LNCAP (cell line): ENCODE data around the gene GLCE.

Source experiments
- TF ChIP-seq, protein P1 (sequence below): fragments of 450-650 bp; IDR thresholded peaks from 2 replicates; pipeline ENCODE4 v1.5.1; 2017; ENCODE audit warnings: mild to moderate bottlenecking

Gene GLCE

DNA sequence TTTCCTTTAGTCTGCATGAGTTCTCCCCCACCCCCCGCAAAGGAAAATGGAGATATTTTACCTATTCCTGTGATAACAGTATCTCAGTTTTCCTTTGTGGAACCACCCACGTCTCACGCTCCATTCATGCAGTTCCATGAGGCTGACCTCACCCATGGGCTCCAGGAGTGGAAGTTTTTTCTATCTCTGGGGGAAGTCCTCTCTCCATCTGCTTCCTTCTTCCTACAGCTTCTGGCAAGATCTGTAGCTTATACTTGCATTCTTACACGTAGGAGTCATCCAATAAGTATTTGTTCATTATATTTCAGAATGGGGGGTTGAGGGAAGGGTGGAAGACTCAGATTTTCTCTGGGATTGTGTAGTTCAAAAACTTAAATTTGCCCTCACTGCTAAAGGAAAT, 5.8 kb upstream of the GLCE start:
- TF ChIP-seq, protein P1, sequence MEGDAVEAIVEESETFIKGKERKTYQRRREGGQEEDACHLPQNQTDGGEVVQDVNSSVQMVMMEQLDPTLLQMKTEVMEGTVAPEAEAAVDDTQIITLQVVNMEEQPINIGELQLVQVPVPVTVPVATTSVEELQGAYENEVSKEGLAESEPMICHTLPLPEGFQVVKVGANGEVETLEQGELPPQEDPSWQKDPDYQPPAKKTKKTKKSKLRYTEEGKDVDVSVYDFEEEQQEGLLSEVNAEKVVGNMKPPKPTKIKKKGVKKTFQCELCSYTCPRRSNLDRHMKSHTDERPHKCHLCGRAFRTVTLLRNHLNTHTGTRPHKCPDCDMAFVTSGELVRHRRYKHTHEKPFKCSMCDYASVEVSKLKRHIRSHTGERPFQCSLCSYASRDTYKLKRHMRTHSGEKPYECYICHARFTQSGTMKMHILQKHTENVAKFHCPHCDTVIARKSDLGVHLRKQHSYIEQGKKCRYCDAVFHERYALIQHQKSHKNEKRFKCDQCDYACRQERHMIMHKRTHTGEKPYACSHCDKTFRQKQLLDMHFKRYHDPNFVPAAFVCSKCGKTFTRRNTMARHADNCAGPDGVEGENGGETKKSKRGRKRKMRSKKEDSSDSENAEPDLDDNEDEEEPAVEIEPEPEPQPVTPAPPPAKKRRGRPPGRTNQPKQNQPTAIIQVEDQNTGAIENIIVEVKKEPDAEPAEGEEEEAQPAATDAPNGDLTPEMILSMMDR: no peak

DNA sequence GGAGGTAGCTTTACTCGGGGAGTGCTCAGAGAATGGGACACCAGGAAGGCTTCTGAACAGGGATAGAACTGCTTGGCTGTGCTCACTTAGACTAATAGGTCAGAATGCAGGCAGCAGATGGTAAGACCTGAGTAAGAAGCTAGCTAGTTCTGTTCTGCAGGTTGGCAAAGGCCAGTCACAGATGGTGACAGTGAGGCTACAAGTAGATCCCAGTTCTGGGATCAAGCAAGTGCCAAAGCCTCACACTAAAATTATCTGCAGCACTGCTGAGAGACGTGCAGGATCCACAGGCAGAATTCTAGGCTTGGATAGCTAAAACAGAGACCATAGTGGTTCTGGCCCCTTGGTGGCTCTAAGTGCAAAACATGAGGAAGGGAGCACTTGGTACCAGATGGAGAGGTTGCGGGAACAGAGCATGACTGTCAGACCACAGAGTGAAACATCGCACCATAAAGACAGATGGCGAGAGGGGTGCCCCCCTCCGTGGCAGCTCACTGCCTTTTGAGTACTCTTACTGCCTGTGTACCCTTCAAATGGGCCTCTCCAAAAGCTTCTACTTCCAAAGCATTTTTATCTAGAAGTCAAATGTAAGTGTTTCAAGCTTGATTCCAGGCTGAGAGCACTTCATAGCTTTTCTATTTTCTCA, 3.6 kb upstream of the GLCE start:
- TF ChIP-seq, protein P1: no peak

DNA sequence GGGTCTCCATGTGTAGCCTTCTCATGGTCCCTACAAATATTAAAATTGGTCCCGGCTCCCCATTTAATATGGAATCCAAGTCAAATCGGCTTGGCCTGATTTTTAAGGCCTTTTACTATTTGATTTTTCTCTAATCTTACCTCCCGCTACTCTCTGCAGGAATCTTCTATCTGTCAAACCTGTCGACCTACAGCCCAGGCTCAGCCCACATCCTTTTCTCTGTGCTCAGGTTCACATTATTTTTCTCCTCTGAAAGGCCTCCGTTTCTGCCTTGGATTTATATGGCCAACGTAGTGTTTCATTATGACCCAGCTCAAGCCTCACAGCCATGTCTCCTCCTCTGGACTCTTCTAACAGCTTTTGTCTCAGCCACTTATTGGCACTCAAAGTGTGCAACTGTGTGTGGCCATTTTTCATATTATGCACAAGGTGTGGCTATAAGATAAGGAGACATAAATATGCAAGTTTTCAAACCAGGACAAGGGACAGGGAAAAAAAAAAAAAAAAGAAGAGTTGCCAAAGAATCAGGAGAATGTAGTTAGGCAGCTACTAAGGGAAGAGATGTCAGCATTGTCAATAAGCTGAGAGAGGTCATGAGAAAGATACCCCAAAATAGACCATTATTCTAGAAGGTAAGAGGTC, 2.1 kb upstream of the GLCE start:
- TF ChIP-seq, protein P1: no peak

GRCh38 chr15:69158843-69159240, 1.6 kb upstream of the GLCE start:
- TF ChIP-seq, protein P1: no peak

GRCh38 chr15:69159805-69160140, 662 bp upstream of the GLCE start:
- TF ChIP-seq, protein P1: no peak

- TF ChIP-seq, protein P1: no peak
These were observed 843 bp downstream of the GLCE start for GRCh38 chr15:69161079-69161877.

- TF ChIP-seq, protein P1: no peak
These were observed 1.4 kb downstream of the GLCE start for GRCh38 chr15:69161878-69162213.
